Measurements from ENCODE around the gene PLD3.

DNA sequence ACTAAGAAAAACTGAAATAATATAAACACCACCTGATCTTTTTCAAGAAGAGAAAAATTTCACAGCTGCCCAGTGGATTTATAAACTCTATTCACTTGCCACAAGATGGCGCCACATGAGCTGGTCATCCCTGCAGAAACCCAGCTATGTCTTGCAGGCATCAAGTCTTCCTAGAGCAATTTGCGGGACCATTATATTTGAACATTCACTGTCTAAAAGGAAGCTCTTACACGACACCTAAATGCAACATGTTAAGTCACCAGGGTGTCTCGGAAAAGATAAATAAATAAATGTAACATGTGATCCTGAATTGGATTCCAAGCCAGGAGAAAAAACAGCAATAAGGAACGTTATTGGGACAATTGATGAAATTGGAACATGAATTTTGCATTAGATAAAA is 43.1 kb upstream of the PLD3 start:
- TF ChIP-seq EZH2 (IDR thresholded peaks at IDR 0.05; ENCODE audit: borderline replicate concordance, low read length), result no peak
- TF ChIP-seq, protein P1, sequence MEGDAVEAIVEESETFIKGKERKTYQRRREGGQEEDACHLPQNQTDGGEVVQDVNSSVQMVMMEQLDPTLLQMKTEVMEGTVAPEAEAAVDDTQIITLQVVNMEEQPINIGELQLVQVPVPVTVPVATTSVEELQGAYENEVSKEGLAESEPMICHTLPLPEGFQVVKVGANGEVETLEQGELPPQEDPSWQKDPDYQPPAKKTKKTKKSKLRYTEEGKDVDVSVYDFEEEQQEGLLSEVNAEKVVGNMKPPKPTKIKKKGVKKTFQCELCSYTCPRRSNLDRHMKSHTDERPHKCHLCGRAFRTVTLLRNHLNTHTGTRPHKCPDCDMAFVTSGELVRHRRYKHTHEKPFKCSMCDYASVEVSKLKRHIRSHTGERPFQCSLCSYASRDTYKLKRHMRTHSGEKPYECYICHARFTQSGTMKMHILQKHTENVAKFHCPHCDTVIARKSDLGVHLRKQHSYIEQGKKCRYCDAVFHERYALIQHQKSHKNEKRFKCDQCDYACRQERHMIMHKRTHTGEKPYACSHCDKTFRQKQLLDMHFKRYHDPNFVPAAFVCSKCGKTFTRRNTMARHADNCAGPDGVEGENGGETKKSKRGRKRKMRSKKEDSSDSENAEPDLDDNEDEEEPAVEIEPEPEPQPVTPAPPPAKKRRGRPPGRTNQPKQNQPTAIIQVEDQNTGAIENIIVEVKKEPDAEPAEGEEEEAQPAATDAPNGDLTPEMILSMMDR (IDR thresholded peaks at IDR 0.05; ENCODE audit: low read length), result peak; percentile 84
